Measurements from ENCODE around the gene FOXP3. TPM values are rescaled to one million over a fixed set of nuclear protein-coding genes. Genes with fewer than 3 reads are reported as not detected.

Gene FOXP3
- total and polyA plus RNA-seq, 2 of the 8 experiments (the other 6 are each of a cell fraction or from before 2014, with no cell fraction given) = 0.37 to 0.54 TPM

DNA sequence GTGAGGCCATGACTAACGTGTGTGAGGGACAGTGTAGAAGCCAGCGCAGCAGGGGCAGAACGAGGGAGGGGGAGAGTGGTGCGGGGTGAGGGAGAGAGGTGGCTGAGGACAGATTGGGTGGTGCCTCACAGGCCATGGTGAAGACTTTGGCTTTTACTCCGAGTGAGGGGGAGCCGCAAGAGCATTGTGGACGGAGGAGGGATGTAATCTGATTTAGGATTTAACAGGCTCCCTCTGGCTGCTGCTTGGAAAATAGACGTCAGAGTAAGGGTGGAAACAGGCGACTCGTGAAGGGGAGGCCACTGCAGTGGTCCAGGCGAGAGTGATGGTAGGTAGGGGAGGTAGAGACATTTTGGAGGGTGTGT lies 18.1 kb upstream of the FOXP3 start (continued):
- TF ChIP-seq, protein P1, sequence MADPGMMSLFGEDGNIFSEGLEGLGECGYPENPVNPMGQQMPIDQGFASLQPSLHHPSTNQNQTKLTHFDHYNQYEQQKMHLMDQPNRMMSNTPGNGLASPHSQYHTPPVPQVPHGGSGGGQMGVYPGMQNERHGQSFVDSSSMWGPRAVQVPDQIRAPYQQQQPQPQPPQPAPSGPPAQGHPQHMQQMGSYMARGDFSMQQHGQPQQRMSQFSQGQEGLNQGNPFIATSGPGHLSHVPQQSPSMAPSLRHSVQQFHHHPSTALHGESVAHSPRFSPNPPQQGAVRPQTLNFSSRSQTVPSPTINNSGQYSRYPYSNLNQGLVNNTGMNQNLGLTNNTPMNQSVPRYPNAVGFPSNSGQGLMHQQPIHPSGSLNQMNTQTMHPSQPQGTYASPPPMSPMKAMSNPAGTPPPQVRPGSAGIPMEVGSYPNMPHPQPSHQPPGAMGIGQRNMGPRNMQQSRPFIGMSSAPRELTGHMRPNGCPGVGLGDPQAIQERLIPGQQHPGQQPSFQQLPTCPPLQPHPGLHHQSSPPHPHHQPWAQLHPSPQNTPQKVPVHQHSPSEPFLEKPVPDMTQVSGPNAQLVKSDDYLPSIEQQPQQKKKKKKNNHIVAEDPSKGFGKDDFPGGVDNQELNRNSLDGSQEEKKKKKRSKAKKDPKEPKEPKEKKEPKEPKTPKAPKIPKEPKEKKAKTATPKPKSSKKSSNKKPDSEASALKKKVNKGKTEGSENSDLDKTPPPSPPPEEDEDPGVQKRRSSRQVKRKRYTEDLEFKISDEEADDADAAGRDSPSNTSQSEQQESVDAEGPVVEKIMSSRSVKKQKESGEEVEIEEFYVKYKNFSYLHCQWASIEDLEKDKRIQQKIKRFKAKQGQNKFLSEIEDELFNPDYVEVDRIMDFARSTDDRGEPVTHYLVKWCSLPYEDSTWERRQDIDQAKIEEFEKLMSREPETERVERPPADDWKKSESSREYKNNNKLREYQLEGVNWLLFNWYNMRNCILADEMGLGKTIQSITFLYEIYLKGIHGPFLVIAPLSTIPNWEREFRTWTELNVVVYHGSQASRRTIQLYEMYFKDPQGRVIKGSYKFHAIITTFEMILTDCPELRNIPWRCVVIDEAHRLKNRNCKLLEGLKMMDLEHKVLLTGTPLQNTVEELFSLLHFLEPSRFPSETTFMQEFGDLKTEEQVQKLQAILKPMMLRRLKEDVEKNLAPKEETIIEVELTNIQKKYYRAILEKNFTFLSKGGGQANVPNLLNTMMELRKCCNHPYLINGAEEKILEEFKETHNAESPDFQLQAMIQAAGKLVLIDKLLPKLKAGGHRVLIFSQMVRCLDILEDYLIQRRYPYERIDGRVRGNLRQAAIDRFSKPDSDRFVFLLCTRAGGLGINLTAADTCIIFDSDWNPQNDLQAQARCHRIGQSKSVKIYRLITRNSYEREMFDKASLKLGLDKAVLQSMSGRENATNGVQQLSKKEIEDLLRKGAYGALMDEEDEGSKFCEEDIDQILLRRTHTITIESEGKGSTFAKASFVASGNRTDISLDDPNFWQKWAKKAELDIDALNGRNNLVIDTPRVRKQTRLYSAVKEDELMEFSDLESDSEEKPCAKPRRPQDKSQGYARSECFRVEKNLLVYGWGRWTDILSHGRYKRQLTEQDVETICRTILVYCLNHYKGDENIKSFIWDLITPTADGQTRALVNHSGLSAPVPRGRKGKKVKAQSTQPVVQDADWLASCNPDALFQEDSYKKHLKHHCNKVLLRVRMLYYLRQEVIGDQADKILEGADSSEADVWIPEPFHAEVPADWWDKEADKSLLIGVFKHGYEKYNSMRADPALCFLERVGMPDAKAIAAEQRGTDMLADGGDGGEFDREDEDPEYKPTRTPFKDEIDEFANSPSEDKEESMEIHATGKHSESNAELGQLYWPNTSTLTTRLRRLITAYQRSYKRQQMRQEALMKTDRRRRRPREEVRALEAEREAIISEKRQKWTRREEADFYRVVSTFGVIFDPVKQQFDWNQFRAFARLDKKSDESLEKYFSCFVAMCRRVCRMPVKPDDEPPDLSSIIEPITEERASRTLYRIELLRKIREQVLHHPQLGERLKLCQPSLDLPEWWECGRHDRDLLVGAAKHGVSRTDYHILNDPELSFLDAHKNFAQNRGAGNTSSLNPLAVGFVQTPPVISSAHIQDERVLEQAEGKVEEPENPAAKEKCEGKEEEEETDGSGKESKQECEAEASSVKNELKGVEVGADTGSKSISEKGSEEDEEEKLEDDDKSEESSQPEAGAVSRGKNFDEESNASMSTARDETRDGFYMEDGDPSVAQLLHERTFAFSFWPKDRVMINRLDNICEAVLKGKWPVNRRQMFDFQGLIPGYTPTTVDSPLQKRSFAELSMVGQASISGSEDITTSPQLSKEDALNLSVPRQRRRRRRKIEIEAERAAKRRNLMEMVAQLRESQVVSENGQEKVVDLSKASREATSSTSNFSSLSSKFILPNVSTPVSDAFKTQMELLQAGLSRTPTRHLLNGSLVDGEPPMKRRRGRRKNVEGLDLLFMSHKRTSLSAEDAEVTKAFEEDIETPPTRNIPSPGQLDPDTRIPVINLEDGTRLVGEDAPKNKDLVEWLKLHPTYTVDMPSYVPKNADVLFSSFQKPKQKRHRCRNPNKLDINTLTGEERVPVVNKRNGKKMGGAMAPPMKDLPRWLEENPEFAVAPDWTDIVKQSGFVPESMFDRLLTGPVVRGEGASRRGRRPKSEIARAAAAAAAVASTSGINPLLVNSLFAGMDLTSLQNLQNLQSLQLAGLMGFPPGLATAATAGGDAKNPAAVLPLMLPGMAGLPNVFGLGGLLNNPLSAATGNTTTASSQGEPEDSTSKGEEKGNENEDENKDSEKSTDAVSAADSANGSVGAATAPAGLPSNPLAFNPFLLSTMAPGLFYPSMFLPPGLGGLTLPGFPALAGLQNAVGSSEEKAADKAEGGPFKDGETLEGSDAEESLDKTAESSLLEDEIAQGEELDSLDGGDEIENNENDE (IDR thresholded peaks at IDR 0.05; ENCODE audit: insufficient replicate concordance, low read length) = no peak
- TF ChIP-seq RAD21 (IDR thresholded peaks at IDR 0.05 in 1 of 2, conservative IDR thresholded peaks at IDR 0.05 in 1 of 2; ENCODE audit: low read depth in 2 of 2, low read length in 2 of 2) = peak in 1 of 2 experiments; percentile 43; a peak in 2 of 4 replicates
- TF ChIP-seq EP300 (IDR thresholded peaks at IDR 0.05; ENCODE audit: borderline replicate concordance in 1 of 2, low read depth in 2 of 2, low read length in 2 of 2) = no peak
- no peak for TF ChIP-seq SAP30 (IDR thresholded peaks at IDR 0.05; ENCODE audit: insufficient read depth, insufficient replicate concordance, low read length)
- no peak for TF ChIP-seq PHF8 (conservative IDR thresholded peaks at IDR 0.05; ENCODE audit: low read depth, low read length)
- TF ChIP-seq NANOG (IDR thresholded peaks at IDR 0.05; ENCODE audit: insufficient read depth, low read depth, low read length, poor library complexity, severe bottlenecking) = no peak
- no peak for TF ChIP-seq TEAD4 (IDR thresholded peaks at IDR 0.05; ENCODE audit: low read depth, low read length)
- no peak for TF ChIP-seq RXRA (IDR thresholded peaks at IDR 0.05; ENCODE audit: insufficient read depth, low read depth, low read length)
- no peak for TF ChIP-seq CBX8 (IDR thresholded peaks at IDR 0.05; ENCODE audit: borderline replicate concordance, low read depth, low read length)
- TF ChIP-seq POLR2AphosphoS5 (IDR thresholded peaks at IDR 0.05; ENCODE audit: low read depth, low read length) = no peak
- TF ChIP-seq JUN (IDR thresholded peaks at IDR 0.05; ENCODE audit: low read depth, low read length) = no peak

Measured in H1 (cell line).